ENCODE measurements around the gene RPL41.

GRCh38 chr12:56087220-56087619, 29.2 kb upstream of the RPL41 start:
- TF ChIP-seq CTCF (IDR thresholded peaks at IDR 0.05; ENCODE audit: insufficient read depth, low read length) (no peak), REST (IDR thresholded peaks at IDR 0.05; ENCODE audit: insufficient replicate concordance, low read depth) (no peak), POLR2AphosphoS5 (IDR thresholded peaks at IDR 0.05; ENCODE audit: low read depth) (no peak)
